GM15510 (cell line): ENCODE data around the gene MAP7.

Experiments
- POLR2A ChIP-seq: IDR thresholded peaks from 3 replicates; pipeline ENCODE4 v1.6.1; 2011; ENCODE audit warnings: borderline replicate concordance; ENCODE audit not compliant: insufficient read length; ENCODE audit errors: extremely low read depth

The MAP7 gene

DNA sequence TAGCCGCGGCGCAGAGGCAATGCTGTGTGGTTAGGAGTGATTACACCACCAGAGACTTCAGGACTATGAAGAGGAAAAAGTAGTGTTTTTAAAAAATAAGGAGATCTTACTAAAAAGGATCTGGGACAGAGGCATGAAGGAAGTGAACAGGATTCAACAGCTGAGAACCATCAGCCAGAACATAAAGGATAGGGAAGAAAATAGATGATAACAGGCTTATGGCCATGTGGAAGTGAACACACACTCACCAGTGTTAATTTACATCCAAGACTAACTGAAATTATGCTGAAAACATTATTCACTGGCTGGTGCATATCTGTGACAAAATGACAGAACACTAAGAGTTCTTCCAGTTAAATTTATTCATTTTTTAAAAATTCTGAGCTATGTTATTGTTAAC lies 213.1 kb downstream of the MAP7 start:
- TF ChIP-seq POLR2A: no peak

DNA sequence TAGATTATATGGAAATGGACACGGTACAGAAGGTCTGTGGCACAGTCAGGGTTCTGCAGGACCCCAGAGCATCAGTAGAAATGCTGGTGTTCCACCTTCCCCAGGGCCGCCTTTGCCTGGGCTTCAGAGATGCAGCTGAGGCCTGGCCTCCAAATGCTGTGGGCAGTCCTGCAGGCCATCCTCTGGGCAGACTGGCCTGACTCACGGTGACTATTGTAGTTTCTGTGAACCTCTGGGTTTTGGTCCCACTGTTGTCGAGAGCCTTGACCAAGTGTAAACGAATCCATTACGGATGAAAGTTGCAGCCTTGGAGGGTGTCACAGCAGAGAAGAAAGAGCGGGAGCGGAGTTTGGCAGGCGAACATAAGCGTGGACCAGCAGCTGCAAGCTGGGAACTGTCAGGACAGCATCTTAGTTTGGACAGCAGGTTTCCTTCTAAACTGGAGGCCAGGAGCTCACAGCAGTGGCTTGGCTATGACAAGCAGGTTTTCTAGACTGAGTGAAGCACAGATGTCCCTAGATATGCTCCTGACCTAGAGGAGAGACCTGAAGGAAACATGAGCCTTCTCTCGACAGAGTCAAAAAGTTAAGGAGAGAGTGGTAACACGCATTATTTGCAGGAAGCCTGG lies 214.4 kb downstream of the MAP7 start:
- no peak for TF ChIP-seq POLR2A

- no peak for TF ChIP-seq POLR2A
These were observed 215.4 kb downstream of the MAP7 start for GRCh38 chr6:136334853-136335252.

DNA sequence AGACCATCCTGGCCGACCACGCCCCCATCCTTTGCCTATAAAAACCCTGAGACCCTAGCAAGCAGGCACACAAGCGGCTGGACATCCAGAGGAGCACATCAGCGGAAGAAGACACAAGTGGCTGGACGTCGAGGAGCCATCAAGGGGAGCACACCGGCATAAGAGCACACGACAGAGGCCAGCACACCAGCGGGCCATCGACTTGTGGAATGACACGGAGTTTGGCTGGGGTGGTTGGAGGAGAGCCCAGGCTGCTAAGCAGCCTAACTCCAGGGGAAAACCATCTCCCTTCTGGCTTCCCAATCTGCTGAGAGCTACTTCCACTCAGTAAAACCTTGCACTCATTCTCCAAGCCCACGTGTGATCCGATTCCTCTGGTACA lies 215.8 kb downstream of the MAP7 start:
- no peak for TF ChIP-seq POLR2A

DNA sequence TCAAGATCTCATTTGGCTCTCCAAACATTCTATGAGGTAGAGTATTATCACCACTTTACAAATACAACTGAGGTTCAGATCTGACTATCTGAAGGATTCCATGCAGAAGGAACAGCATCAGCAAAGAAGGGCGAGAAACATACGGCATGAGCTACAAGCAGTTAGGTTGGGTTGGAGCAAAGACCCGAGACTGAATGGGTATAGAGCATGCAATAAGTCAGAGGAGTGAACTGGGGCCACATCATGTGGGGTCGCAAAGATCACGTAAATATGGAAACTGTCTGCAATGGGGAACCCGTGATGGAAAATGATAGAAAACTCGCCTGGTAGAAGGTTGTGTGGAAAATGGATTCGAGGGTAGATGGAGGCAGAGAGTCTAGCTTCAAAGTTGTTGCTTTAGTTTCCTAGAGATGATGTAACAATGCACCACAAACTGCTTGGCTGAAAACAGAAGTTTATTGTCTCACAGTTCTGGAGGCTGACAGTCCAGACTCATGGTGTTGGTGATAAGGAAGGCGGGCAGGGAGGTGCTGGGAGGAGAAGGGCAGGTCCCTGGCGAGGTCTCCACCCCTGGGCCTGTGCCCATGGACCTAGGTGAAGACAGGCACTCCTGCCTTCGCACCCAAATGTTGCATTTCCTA lies 216.3 kb downstream of the MAP7 start:
- no peak for TF ChIP-seq POLR2A

- TF ChIP-seq POLR2A: no peak
These were observed 218.8 kb downstream of the MAP7 start for GRCh38 chr6:136331461-136331860.

DNA sequence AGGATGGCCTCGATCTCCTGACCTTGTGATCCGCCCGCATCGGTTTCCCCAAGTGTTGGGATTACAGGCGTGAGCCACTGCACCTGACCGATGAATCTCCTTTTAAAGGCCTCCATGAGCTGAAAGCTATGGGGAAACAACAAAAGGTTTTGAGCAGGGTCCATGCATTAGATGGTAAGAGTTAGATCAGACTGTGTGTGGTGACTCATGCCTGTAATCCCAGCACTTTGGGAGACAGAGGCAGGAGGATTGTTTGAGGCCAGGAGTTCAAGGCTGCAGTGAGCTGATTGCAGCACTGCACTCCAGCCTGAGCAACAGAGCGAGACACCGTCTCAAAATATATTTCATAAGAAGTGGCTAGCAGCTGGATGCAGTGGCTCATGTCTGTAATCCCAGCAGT lies 219.6 kb downstream of the MAP7 start:
- TF ChIP-seq POLR2A: no peak

DNA sequence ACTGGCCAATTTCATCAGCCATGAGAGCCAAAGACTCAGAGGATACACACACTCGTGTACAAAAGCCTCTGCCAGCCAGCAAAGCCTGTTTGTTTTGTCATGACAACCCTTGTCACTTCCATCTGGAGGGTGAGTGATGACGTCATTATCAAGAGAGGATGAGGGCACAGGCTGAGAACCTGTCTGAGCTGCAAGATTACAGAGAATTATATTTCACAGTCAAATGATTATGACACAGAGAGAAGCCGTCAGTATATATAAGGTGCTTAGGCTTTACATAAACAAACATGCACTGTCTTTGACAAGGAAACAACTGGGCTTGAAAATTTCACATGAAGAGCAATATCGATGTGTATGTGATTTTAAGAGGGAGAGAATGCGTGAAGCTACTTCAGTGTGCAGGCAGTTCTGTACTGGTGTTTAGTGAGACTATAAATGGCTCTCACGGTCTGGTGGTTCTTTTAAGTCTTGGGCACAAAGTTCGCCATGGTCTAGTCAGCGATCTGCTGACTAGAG lies 224.1 kb downstream of the MAP7 start:
- TF ChIP-seq POLR2A: no peak

DNA sequence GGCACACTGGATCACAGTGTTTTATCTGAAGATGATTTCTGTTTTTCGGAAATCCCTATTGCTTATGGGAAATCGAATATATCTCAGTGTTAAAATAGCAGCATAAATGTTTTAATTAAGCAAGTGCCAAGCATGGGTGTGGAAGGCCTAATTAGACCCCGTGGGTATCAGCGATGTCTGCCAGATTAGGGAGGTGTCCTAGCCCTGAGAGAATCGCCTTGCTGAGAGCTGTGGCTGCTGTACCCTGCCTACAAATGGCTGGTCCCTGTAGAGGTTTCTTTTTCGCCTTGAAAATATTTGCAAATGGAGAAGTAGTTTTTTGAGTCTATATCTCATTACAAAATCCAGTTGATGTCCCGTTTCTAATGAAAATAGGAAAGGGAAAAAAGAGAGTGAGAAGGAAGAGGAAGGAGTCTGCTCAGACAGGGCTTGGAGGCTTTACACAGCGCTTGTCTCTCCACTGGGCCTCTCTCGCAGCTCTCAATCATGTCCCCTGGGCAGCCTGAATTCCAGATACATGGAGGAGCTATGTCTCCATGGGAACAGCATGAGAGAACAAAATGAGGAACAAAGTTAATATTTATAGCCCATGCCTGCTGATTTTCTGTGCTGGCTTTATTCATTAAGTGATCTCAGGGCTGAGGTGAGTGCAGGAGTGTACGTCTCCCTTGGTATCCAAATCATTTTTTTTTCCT lies 225.4 kb downstream of the MAP7 start:
- TF ChIP-seq POLR2A: no peak

DNA sequence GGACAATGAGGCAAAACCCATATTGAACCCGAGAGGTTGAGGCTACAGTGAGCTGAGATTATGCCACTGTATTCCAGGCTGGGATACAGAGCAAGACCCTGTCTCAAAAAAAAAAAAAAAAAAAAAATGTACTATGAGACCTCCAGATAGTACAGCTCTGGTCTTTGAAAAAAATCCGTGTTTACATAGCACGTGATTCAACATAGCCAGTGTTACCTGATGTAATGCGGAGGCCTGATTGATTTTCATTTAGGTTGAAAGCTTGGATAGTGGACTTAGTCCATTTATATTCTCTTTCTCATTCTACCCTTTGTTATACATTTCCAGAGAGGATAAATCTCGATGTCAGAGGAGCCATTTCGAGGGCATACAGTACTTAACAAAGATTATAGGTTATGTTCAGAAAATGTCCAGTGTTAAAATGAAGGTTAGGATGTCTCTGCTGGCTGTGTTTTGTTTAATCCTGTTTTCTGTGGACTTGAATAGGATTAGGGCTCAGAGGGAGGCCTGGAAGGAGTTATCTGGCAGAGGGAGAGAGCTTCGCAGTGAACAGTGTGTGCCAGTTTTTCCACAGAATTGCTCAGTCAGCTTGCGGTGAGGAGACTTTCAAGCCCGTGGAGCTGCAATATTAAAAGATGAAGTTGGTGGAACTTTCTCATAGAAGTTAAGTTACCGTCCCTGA lies 226.7 kb downstream of the MAP7 start:
- TF ChIP-seq POLR2A: no peak

- TF ChIP-seq POLR2A: no peak
These were observed 230.5 kb downstream of the MAP7 start for GRCh38 chr6:136319732-136320131.

GRCh38 chr6:136318676-136319075 lies 231.5 kb downstream of the MAP7 start:
- no peak for TF ChIP-seq POLR2A

DNA sequence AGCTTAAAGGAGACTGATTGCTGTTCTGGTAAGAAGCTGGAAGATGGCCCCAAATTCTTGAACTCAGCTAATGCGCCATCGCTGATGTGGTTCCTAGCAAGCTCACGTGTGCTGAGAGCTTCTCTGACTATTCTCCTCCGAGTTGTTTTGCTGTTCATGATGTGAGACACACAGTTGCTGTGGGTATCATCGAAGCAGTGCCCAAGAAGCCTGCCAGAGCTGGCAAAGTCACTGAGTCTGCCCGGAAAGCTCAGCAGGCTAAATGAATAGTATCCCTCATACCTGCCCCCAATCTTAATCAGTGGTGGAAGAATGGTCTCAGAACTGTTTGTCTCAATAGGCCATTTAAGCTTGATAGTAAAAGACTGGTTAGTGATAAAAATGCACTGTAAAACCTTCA lies 232.3 kb downstream of the MAP7 start:
- no peak for TF ChIP-seq POLR2A

DNA sequence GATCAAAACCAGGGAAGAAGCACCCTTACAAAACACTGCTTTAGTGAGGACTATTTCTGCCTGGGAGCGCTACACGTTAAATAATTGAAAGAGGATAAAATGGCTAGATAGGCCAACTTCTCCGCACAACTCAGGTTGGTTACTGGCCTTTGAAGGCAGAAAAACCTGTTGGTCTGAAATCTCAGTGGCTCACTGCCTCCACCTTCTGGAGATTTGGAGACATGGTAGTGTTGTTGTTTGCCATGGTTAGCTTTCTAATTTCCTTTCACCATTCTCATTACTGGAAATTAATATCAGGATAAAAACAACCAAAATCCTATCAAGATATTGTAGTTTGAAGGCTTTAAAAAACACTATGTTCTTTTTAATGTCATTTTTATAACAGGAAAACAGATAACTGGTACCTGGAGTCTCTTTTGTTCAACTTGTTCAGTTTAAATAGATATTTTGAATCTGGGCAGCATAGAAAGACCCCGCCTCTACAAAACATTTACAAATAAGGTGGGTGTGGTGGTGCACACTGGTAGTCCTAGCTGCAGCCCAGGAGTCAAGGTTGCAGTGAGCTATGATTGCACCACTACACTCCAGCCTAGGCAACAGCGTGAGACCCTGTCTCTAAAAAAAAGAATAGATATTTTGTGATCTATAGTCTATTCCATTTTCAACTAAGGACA lies 233.1 kb downstream of the MAP7 start:
- no peak for TF ChIP-seq POLR2A

DNA sequence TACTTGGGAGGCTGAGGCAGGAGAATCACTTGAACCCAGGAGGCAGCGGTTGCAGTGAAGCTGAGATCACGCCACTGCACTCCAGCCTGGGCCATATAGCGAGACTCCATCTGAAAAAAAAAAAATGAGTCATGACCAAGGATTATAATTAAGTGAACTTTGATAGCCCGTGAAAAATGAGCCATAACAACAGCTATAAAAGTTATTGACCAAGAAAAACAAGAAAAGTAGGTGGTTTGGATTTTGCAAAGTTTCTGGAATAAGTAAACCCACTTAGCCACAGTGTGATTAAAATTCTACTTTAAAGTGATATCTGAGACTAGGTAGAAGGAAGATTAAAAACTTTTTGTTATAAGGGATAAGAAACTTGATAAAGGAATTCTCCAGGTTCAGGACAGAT lies 234.6 kb downstream of the MAP7 start:
- TF ChIP-seq POLR2A: no peak
